Measurements from ENCODE around the gene CEBPB. TPM values are rescaled to one million over a fixed set of nuclear protein-coding genes. Genes with fewer than 3 reads are reported as not detected.

The CEBPB gene
- total RNA-seq, 1 donor from 2014 or later: 264 TPM

DNA sequence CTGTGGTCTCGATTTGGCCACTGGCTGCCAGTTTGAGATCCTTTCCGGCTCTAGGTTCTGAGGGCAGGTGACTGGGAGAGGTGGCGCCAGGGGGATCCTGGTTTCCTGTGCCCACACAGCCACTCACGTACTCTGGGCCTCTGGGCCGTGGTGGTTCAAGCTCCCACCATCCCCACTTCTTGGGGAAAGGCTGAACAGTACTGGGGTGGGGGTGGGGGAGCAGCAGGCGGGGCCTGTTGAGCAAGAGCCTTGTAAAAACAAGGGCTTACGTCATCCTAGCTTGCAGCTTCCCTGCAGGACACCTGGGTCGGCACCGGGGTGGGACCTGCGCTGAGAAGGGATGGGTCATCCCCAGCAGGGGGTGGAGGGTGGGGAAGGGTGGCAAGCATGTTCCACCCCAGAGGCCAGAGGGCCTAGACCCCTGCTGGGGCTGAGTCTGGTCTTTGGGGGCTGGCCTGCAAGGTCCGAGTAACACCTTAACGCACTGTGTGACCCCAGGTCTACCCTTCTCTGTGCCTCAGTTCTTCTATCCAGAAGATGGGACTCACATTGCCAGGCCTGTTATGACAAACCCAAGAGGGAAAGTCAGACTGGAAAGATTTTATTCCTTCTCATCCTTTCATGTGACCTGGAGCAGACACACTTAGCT lies 3.1 kb upstream of the CEBPB start:
- Histone ChIP-seq H3K4me3 (no peak overlapping the region), H3K36me3 (no peaks in the 10 kb centered on the region), H3K4me1 (peaks cover 25% of the 10 kb centered on the region), H3K27ac (peak overlapping the region; percentile 100), H3K9me3 (no peaks in the 10 kb centered on the region), H3K27me3 (no peaks in the 10 kb centered on the region)
- intact Hi-C loops (cut with DNase I): loop anchor here (2.0 to 10.0 kb wide), 3 partner anchors 90 to 557 kb away; no protein-coding TSS in a partner anchor
- peak in 1 of 2 donors; percentile 72 for TF ChIP-seq POLR2AphosphoS5 (IDR thresholded peaks at IDR 0.05; ENCODE audit: insufficient read depth in 1 of 2, low read depth in 1 of 2)
- TF ChIP-seq POLR2A (IDR thresholded peaks at IDR 0.05): no peak
- DNase-seq (ENCODE audit: extremely low spot score in 2 of 2): peak in 1 of 2 donors; percentile 95

DNA sequence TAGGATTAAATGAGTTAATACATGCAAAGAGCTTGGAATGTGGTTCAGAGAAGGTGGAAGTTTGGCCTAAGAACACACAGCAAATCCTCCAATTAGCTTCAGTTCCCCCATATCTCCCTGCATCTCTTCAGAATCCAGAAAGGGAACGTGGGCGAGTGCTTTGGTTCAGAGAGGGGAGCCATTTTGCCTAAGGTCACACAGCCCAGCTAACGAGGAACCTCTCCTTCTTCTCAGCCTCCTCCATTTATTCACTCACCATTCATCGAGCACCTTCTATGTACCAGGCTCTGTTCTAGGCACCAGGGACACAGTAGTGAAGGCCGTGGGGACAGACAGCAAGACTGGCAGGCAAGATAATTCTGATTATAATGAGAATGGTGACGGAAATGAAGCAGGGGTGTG lies 2.3 kb upstream of the CEBPB start:
- H3K36me3 ChIP-seq: peaks cover 0 to 1% of the 10 kb centered on the region in 2 donors
- H3K9me3 ChIP-seq: no peaks in the 10 kb centered on the region
- H3K4me1 ChIP-seq: peaks cover 29% of the 10 kb centered on the region
- no peak overlapping the region for H3K4me3 ChIP-seq
- TF ChIP-seq, protein P1, sequence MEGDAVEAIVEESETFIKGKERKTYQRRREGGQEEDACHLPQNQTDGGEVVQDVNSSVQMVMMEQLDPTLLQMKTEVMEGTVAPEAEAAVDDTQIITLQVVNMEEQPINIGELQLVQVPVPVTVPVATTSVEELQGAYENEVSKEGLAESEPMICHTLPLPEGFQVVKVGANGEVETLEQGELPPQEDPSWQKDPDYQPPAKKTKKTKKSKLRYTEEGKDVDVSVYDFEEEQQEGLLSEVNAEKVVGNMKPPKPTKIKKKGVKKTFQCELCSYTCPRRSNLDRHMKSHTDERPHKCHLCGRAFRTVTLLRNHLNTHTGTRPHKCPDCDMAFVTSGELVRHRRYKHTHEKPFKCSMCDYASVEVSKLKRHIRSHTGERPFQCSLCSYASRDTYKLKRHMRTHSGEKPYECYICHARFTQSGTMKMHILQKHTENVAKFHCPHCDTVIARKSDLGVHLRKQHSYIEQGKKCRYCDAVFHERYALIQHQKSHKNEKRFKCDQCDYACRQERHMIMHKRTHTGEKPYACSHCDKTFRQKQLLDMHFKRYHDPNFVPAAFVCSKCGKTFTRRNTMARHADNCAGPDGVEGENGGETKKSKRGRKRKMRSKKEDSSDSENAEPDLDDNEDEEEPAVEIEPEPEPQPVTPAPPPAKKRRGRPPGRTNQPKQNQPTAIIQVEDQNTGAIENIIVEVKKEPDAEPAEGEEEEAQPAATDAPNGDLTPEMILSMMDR (IDR thresholded peaks at IDR 0.05): no peak
- TF ChIP-seq POLR2AphosphoS5 (IDR thresholded peaks at IDR 0.05; ENCODE audit: insufficient read depth in 1 of 2, low read depth in 1 of 2): no peak
- no peak for TF ChIP-seq POLR2A (IDR thresholded peaks at IDR 0.05)
- H3K27ac ChIP-seq: peak overlapping the region; percentile 100
- intact Hi-C loops (cut with DNase I): loop anchor here (2.0 to 10.0 kb wide), 3 partner anchors 89 to 557 kb away; no protein-coding TSS in a partner anchor
- no peak for DNase-seq (ENCODE audit: extremely low spot score in 2 of 2)
- H3K27me3 ChIP-seq: no peaks in the 10 kb centered on the region

DNA sequence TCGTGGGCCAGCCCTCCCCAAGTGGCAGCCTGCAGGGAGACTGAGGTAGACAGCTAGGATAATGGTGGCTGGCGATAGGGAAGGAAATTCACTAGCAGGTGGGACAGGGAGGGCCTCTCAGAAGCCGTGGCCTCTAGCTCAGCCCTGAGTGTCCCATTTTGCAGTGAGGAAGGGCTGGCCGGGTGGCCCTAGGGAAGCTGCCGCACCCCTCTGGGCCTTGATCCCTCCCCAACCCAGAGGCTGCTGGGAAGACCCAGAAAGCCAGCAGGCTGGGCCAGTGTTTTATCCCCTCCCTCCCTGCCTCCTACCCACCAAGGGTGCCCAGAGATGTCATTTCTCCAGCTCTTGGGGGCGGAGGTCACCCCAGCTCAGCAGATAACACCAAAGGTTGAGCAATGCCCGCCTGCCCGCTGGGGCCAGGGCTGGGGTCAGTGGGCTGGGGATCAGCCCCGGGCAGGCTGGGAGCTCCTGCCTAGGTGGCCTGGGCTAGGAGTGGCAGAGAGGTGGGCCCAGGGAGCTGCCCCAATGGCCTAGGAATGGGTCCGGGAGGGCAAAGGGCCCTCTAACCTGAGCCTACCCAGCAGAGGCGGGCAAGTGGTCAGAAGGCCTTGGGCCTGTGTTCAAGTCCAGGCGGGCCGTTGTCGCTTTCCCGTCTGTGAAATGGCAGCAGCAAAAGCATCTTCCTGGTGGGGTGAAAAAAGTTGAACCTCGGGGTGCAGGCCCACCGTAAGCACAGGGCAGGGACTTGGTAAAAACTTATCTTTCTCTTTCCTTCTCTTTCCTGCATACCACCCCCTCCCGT lies 1.6 kb upstream of the CEBPB start:
- intact Hi-C loops (cut with DNase I): loop anchor here (2.0 to 10.0 kb wide), 3 partner anchors 88 to 556 kb away; no protein-coding TSS in a partner anchor
- no peak for TF ChIP-seq POLR2A (IDR thresholded peaks at IDR 0.05)
- TF ChIP-seq, protein P1 (IDR thresholded peaks at IDR 0.05): no peak
- TF ChIP-seq POLR2AphosphoS5 (IDR thresholded peaks at IDR 0.05; ENCODE audit: insufficient read depth in 1 of 2, low read depth in 1 of 2): no peak
- no peak overlapping the region for H3K4me3 ChIP-seq
- no peaks in the 10 kb centered on the region for H3K27me3 ChIP-seq
- peaks cover 37% of the 10 kb centered on the region for H3K4me1 ChIP-seq
- H3K36me3 ChIP-seq: peaks cover 0 to 9% of the 10 kb centered on the region in 2 donors
- no peaks in the 10 kb centered on the region for H3K9me3 ChIP-seq
- no peak for DNase-seq (ENCODE audit: extremely low spot score in 2 of 2)
- H3K27ac ChIP-seq: peak overlapping the region; percentile 100

DNA sequence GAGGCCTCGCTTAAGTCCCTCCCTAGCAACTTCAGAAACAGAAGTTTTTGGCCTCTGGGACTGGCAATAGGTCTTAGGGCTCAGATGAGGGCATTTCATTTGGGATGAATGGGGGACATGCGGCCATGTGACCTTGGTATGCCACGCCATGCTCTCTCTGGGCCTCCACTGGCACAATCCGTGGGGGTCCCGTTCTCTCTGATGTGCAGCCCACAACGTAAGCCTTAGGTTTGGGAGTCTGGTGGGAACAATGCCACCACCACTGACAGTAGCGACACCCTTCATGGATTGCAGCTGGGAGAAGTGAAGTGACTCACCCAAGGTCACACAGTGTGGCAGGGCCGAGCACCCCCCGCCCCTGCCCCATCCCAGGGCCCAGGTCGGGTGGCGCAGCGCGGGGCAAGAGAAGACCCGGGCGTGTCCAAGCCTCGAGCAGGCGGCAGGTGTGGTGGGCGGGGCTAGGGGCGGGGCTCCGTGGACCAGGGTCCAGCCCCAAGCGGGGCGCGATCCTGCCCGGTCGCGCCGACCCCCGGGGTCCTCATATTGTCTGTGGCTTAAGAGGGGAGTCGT lies 864 bp upstream of the CEBPB start:
- Histone ChIP-seq H3K36me3 (peaks cover 0 to 15% of the 10 kb centered on the region in 2 donors), H3K27ac (peak overlapping the region; percentile 100), H3K9me3 (no peaks in the 10 kb centered on the region), H3K27me3 (no peaks in the 10 kb centered on the region), H3K4me1 (peaks cover 44% of the 10 kb centered on the region), H3K4me3 (peak overlapping the region; percentile 88 to 98)
- DNase-seq (ENCODE audit: extremely low spot score in 2 of 2): peak in 1 of 2 donors; percentile 92
- TF ChIP-seq POLR2A (IDR thresholded peaks at IDR 0.05): no peak
- TF ChIP-seq, protein P1 (IDR thresholded peaks at IDR 0.05): no peak
- TF ChIP-seq POLR2AphosphoS5 (IDR thresholded peaks at IDR 0.05; ENCODE audit: insufficient read depth in 1 of 2, low read depth in 1 of 2): no peak
- intact Hi-C loops (cut with DNase I): loop anchor here (2.0 to 10.0 kb wide), 5 partner anchors 88 to 555 kb away; no protein-coding TSS in a partner anchor

DNA sequence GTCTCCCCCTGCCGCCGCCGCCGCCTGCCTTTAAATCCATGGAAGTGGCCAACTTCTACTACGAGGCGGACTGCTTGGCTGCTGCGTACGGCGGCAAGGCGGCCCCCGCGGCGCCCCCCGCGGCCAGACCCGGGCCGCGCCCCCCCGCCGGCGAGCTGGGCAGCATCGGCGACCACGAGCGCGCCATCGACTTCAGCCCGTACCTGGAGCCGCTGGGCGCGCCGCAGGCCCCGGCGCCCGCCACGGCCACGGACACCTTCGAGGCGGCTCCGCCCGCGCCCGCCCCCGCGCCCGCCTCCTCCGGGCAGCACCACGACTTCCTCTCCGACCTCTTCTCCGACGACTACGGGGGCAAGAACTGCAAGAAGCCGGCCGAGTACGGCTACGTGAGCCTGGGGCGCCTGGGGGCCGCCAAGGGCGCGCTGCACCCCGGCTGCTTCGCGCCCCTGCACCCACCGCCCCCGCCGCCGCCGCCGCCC lies 474 bp downstream of the CEBPB start:
- H3K4me1 ChIP-seq: peaks cover 56% of the 10 kb centered on the region
- intact Hi-C loops (cut with DNase I): loop anchor here (1.0 to 5.0 kb wide), 3 partner anchors 114 to 211 kb away; no protein-coding TSS in a partner anchor
- no peak for TF ChIP-seq POLR2AphosphoS5 (IDR thresholded peaks at IDR 0.05; ENCODE audit: insufficient read depth in 1 of 2, low read depth in 1 of 2)
- TF ChIP-seq, protein P1 (IDR thresholded peaks at IDR 0.05): no peak
- no peak for TF ChIP-seq POLR2A (IDR thresholded peaks at IDR 0.05)

More for the DNA sequence above, 474 bp downstream of the CEBPB start:
- H3K27me3 ChIP-seq: no peaks in the 10 kb centered on the region
- H3K9me3 ChIP-seq: no peaks in the 10 kb centered on the region
- peak overlapping the region; percentile 100 for H3K27ac ChIP-seq
- peak in 1 of 2 donors; percentile 93 for DNase-seq (ENCODE audit: extremely low spot score in 2 of 2)
- H3K36me3 ChIP-seq: peaks cover 0 to 15% of the 10 kb centered on the region in 2 donors
- H3K4me3 ChIP-seq: peak overlapping the region; percentile 88 to 98

All from vagina (tissue), 2 donors.